ENCODE data around the gene TNFRSF18. TPM values are rescaled to one million over a fixed set of nuclear protein-coding genes. Genes with fewer than 3 reads are reported as not detected.
A peak's percentile ranks its signal among the peaks of the same experiment; 100 is the strongest.

The TNFRSF18 gene
- total RNA-seq, 3 donors from 2014 or later (not counting 1 experiment from before 2014, with no cell fraction given) = 40.3 to 81.9 (median 54.7) TPM

DNA sequence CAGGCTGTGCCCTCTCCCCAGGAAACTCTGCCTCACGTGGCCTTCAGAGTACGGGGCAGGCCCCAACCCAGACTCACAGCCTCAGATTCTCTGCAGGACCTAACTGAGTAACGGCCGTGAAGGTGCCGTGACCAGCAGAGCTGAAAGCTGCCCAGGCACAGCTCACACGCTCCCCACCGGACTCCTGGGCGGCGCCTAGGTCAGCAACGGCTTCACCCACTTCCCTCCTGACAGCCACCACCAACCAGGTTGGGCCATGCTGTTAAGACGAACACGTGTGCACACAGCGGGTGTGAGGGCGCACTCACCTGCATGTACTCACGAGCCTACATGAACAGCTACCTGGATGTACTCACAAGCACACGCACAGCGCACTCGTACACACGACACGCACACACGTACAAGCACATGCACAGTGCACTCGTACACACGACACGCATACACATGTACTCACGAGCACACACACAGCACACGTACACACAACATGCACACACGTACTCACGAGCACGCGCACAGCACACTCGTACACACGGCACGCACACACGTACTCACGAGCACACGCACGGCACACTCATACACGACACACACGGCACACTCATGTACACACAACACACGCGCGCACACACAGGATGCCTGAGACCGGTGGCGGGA is 16.3 kb upstream of the TNFRSF18 start:
- Histone ChIP-seq H3K9me3 (ENCODE audit: control insufficient read depth, insufficient read depth, low read length) (no peaks in the 10 kb centered on the region), H3K27ac (ENCODE audit: low read length) (peak overlapping the region; percentile 67), H3K36me3 (ENCODE audit: control insufficient read depth, insufficient read depth, low read length) (peaks cover 75% of the 10 kb centered on the region), H3K4me3 (ENCODE audit: low read length) (no peak overlapping the region), H3K4me1 (ENCODE audit: control insufficient read depth, insufficient read depth, low read length) (peaks cover 63% of the 10 kb centered on the region), H3K27me3 (ENCODE audit: control insufficient read depth, insufficient read depth, low read length) (no peaks in the 10 kb centered on the region)
- Mint-ChIP-seq H3K36me3 (no peaks in the 10 kb centered on the region), H3K4me1 (peaks cover 18 to 55% of the 10 kb centered on the region in 2 donors), H3K9me3 (no peaks in the 10 kb centered on the region), H3K27ac (peak overlapping the region; percentile 98 to 99), H3K4me3 (peak overlapping the region; percentile 85), H3K27me3 (ENCODE audit: low read depth in 2 of 2) (no peaks in the 10 kb centered on the region)
- 81% methylated on average over 44 of the region's 44 CpGs for WGBS (ENCODE audit: insufficient coverage)
- DNase-seq = peak in 1 of 2 donors; percentile 38
- ATAC-seq = peak; percentile 21 to 48 (median 38)
- intact Hi-C loops (cut with micrococcal nuclease) = loop anchor here (2.0 kb wide), 1 partner anchor 14 kb away; no protein-coding TSS in a partner anchor
- TF ChIP-seq, protein P1, sequence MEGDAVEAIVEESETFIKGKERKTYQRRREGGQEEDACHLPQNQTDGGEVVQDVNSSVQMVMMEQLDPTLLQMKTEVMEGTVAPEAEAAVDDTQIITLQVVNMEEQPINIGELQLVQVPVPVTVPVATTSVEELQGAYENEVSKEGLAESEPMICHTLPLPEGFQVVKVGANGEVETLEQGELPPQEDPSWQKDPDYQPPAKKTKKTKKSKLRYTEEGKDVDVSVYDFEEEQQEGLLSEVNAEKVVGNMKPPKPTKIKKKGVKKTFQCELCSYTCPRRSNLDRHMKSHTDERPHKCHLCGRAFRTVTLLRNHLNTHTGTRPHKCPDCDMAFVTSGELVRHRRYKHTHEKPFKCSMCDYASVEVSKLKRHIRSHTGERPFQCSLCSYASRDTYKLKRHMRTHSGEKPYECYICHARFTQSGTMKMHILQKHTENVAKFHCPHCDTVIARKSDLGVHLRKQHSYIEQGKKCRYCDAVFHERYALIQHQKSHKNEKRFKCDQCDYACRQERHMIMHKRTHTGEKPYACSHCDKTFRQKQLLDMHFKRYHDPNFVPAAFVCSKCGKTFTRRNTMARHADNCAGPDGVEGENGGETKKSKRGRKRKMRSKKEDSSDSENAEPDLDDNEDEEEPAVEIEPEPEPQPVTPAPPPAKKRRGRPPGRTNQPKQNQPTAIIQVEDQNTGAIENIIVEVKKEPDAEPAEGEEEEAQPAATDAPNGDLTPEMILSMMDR (IDR thresholded peaks at IDR 0.05) = no peak

DNA sequence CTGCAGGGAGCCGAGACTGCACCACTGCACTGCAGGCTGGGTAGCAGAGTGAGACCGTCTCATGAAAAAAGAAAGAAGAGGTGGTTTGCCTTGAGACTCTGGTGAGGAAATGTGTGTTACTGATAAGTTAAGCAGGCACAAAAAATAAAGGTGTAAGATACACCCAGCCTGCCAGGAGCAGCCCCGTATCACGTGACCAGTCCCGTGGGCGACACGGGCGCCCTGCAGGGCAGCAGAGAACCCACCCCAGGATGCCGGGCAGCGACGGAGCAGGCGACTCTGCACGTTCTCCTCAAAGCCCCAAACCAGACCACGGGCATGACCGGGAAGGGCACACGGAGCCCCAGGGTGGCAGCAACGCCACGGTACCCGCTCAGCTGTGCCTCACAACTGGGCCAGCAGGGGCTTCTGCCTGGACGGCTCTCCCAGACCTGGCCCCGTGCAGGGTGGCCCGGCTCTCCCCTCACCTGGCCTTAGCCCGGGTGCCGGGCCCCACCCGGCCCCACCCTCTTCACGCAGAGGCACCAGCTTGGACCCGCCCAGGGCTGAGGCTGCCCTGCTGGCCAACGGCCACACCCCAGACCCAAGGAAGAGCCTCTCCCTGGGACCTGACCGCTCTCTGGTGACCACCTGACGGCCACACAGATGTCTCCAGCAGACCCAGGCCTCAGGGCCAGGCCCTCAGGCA is 15.6 kb upstream of the TNFRSF18 start:
- peak overlapping the region; percentile 85 for H3K4me3 Mint-ChIP-seq
- peak overlapping the region; percentile 67 for H3K27ac ChIP-seq (ENCODE audit: low read length)
- peak; percentile 68 to 73 (median 70) for ATAC-seq
- H3K4me1 ChIP-seq (ENCODE audit: control insufficient read depth, insufficient read depth, low read length) = peaks cover 66% of the 10 kb centered on the region
- H3K36me3 ChIP-seq (ENCODE audit: control insufficient read depth, insufficient read depth, low read length) = peaks cover 75% of the 10 kb centered on the region
- intact Hi-C loops (cut with micrococcal nuclease) = loop anchor here (2.0 kb wide), 1 partner anchor 13 kb away; no protein-coding TSS in a partner anchor
- H3K27me3 ChIP-seq (ENCODE audit: control insufficient read depth, insufficient read depth, low read length) = no peaks in the 10 kb centered on the region
- H3K27me3 Mint-ChIP-seq (ENCODE audit: low read depth in 2 of 2) = no peaks in the 10 kb centered on the region
- H3K9me3 Mint-ChIP-seq = no peaks in the 10 kb centered on the region
- 47% methylated on average over 30 of the region's 30 CpGs for WGBS (ENCODE audit: insufficient coverage)
- H3K27ac Mint-ChIP-seq = peak overlapping the region; percentile 98 to 99
- no peak overlapping the region for H3K4me3 ChIP-seq (ENCODE audit: low read length)
- no peaks in the 10 kb centered on the region for H3K9me3 ChIP-seq (ENCODE audit: control insufficient read depth, insufficient read depth, low read length)
- H3K36me3 Mint-ChIP-seq = no peaks in the 10 kb centered on the region
- DNase-seq = peak; percentile 28 to 59
- H3K4me1 Mint-ChIP-seq = peaks cover 18 to 55% of the 10 kb centered on the region in 2 donors
- TF ChIP-seq, protein P1 (IDR thresholded peaks at IDR 0.05) = no peak

DNA sequence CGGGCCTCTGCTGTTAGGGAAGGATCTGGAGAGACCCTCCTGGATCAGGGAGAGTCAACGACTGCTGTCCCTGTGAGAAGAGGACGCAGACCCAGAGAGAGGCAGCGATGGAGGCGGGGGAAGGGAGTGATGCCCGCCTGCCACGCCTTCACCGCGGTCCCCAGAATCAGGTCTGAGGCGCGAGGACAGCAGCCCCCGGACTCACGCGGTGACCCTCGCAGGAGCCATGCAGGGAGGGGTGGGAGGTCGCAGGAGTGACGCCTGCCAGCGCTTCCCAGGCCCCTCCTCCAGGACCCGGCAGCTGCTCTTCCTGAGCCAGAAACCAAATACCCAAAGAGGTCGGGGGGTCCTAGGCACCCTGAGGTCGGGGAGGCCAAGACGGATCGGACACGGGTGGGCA is 13.8 kb upstream of the TNFRSF18 start:
- H3K27ac Mint-ChIP-seq = peak overlapping the region; percentile 98 to 99
- ATAC-seq = no peak

More for the DNA sequence above, 13.8 kb upstream of the TNFRSF18 start:
- Mint-ChIP-seq H3K27me3 (ENCODE audit: low read depth in 2 of 2) (no peaks in the 10 kb centered on the region), H3K4me3 (peak overlapping the region; percentile 64), H3K36me3 (no peaks in the 10 kb centered on the region), H3K4me1 (peaks cover 27 to 62% of the 10 kb centered on the region in 2 donors), H3K9me3 (no peaks in the 10 kb centered on the region)
- Histone ChIP-seq H3K9me3 (ENCODE audit: control insufficient read depth, insufficient read depth, low read length) (no peaks in the 10 kb centered on the region), H3K4me3 (ENCODE audit: low read length) (no peak overlapping the region), H3K4me1 (ENCODE audit: control insufficient read depth, insufficient read depth, low read length) (peaks cover 82% of the 10 kb centered on the region), H3K27ac (ENCODE audit: low read length) (peak overlapping the region; percentile 67), H3K27me3 (ENCODE audit: control insufficient read depth, insufficient read depth, low read length) (no peaks in the 10 kb centered on the region), H3K36me3 (ENCODE audit: control insufficient read depth, insufficient read depth, low read length) (peaks cover 65% of the 10 kb centered on the region)
- TF ChIP-seq, protein P1 (IDR thresholded peaks at IDR 0.05) = no peak
- intact Hi-C loops (cut with micrococcal nuclease) = no loop called here
- no peak for DNase-seq
- 95% methylated on average over 24 of the region's 24 CpGs for WGBS (ENCODE audit: insufficient coverage)
